Stimulated activated CD8-positive, alpha-beta memory T cell treated with anti-CD3 and anti-CD28 coated beads, Interleukin-4, amount 100 ng/mL, for 48 hours (primary cell): ENCODE measurements around the gene RBM18.

Experiments
- DNase-seq: peaks from one replicate; pipeline ENCODE4 v3.0.0-alpha.2; 2020

RBM18 gene

DNA sequence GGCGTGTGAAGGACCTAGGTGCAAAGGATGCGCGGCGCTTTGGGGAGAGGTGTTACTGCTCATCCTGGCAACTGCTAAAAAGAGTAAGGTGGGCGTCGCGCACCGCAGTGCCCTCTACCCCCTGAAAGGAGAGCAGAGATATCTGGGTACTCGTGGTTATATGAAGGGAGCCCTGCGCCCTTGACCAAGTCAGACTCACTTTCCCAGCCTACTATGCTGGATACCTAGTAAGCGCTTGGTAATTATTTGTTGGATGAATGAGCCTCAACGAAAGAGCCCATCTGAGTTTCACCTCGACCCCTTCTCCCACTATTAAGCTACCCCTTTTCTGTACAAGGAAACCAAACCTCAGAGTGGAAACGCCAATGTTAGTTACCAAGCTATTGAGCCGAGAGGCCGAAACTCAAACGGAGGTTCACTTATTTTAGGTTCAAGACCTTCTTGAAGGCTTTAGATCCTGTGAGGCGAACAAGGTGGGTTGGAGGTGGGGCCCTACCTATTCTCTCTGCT is 43.9 kb downstream of the RBM18 start:
- DNase-seq, result no peak

DNA sequence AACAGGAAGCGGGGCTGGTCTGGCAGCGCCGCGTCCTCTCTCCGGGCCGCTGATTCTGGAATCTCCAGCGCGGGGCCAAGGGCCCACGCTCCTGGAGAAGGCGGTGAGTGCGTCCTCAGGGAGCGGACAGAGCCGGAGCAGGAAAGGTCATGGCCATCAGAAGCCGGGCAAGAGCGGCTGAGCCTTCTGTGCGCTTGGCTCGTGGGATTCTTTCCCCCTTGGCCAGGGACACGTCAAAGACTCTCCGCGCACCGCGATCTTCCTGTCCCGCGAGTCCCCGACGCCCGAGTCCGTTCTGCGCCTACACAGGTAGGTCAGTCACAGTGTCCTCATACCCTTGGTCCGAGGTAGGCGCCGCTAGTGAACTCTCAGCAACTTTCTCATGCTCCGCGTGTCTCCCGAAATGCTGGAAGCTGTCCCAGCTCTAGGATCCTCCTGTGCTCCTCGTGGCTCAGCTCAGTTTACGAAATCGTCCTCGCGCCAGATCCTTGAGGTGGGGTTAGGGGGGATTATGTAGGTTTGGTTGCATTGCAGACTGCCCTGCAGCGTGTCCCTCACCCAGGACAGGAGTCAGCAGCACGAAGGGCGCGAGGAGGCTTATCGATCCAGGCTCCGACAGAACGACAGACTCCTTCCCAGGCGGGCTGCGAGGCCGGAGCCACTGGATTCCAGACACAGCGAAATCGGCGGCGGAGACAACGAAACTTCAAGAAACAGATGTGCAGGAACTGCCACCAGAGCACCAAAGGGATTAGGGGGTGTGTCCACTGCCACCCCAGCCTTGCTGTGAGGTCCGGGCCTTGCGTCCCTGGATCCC is 44.6 kb downstream of the RBM18 start:
- DNase-seq, result no peak

DNA sequence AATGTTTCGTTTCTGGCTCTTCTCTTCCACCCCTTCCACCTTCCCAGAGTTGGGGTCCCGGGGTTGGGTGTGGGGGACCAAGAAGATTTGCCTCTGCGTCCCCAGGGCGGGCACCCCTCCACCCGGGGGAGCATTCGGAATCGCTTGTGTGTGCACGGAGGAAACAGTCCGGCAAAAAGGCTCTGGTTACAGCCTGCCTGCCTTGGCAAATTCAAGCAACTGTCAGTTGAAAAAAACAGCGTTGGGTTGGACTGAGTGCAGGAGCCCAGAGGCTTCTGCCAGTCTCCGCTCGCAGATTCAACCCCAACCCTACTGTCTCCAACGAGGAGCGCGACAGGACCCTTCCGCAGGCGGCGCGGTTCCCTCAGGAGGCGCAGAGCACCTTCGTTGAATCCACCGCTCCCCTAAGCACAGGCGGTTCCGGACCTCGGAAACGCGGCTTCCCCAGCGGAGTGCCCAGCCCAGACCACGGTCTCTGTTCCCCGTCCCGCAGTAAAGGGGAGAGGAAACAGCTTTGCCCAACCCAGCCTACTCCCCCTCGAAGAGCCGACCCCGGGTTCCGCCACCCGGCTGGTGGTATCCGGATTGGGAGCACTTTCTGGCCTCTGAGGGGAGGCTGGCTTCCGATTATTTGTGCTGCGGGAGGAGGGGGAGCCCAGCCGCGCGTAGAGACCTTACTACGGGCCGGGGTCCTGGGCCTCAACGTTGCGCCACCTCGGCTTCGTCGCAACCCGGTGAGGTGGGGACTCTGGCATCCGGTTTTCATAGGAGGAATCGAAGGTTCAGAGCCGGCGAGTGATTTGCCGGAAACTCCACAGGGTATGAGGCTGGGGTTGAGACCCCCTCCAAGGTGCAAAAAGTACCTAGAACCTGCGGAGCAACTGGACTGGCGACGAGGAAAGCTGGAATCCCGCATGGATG is 45.4 kb downstream of the RBM18 start:
- no peak for DNase-seq

DNA sequence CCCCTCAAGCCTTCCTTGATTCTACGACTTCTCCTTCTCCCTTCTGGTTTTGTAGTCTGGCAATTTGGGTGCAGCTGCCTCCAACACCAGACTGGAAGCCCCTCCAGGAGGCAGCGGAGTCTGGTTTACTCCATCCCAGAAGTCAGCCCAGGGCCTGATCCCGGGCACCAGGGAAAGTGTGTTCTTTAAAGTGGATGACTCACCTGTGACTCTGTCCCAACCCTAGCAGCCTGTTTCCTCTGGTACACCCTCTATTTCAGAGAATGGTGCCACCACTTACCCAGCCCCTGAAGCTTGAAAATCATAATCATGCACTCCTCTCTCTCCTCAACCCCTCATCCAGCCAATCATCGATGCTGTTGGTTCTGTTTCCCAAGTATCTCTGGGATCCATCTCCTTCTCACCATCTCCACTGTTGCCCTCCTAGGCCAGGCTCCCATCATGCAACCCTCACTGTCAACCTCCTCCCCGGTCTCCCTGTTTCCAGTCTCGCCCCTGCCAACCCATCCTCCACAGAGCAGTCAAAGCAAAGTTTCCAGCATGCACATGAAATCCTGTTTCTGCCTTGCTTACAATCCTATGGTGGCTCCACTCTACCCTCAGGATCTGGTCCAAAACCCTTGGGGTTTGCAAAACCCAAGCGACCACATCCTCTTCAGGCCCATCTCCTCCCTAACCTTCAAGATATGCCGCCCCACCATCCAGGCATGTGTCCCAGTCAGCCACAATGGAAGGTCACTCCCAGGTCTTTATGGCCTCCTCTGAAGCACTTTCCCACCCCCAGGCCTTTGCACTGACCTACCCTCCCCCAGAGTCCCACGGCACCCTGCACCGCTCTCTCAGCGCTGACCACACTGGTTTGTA is 46.3 kb downstream of the RBM18 start:
- no peak for DNase-seq

DNA sequence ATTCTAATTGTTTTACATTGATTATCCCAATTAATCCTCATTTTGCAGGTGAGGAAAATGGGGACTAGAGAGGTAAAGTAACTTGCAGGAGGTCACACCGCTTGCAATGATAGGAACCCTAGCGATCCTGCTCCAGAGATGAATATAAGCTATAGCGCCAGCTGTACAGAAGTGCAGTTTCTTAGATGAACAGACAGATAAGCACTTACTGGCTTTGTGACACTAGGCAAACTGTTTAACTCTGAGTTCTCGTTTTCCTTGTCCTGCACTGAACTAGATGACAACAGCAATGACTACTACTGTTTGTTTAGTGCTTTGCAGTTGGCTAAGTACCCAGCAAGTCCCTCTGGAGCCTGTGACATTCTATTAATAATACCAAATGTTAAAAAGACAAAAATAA is 47.0 kb downstream of the RBM18 start:
- DNase-seq, result no peak

DNA sequence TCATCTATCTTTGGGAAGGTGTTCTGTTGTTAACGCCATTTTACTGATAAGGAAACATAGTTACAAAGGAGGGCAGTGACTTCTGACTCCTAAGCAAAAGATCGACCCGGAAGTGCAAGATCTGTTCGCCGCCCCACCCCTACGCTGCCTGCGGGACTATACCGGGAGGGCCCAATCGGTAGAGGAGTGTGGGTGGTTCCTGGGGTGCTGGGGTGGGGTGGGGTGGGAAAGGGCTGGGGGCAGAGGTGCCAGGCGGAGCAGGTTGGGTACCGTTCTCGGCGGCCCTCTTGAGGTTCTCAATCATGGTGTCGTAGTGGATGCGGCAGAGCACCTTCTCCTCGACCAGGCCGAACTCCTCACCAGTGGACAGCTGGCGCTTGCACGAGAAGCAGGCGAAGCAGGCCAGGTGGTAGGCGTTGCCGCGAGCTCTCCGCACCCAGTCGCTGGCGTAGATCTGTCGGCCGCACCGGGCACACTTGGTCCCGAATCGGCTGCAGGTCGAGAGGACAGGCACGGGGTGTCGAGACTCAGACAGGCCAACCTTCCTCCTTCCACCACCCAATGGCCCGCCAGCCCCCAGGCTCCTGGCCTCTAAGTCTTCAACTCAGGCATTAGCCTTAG is 47.7 kb downstream of the RBM18 start:
- no peak for DNase-seq

DNA sequence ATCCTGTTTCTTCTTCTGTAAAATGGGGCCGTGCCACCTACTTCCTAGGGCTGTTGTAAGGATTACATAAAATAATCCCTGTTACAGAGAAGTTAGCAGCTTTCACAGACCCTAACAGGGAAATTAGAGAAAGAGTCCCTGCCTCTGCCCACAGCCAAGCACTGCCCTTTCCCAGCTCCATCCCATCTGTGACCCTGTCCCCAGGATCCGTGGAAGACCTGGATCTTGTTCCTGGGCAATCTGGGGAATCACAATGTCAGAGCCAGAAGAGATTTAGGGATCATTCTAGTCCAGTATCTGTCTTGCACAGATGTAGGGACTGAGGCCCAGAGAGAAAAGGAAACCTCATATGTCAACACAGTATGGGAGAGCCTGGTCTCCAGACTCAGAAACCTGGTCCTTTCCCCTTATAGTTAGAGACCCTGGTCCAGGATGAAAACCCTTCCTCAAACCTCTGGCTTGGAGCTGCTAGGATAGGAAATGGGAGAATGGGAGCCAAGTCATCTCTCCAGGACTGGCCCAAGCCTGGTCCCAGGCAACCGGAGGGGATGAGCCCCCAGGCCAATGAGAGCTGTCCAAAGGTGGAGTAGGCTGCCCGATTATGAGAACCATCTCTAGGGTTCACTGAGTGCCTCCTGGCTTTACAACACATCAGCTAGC is 48.4 kb downstream of the RBM18 start:
- DNase-seq, result no peak

DNA sequence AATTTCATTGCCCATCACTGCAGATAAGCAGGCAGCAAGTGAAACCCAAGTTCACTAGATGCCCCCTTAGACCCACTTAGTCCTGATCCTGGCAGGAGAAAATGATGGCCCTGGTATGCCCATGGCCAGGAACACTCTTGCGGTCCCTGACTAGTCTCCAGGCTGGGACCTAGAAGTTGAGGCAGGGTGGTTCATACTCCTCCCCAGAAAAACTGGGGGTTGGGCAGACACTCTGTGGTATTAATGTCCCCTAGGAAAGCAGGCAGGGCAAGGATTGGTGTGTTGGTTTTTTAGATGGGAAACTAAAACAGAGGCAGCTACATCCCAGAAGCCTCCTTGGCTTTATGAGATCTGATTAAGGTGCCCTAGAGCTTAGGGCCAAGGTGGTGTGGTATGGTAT is 49.0 kb downstream of the RBM18 start:
- DNase-seq, result no peak

DNA sequence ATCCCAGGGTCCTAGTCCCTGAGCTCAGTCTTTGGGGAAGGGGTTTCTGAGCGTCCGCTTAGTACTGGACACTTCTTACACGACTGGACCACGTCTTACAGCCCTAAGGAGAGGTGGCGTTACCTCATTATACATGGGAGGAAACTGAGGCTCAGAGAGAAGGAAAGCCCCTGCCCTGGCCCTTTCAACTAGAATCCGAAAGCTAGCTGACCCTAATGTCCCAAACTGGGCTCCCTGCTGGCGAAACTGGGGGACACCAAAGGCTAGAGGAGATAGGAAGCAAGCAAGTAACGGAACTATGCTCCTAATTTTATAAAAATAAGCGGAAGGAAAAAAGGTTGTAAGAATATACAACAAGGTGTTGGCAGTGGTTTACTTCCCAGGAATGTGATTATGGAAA is 50.1 kb downstream of the RBM18 start:
- no peak for DNase-seq

DNA sequence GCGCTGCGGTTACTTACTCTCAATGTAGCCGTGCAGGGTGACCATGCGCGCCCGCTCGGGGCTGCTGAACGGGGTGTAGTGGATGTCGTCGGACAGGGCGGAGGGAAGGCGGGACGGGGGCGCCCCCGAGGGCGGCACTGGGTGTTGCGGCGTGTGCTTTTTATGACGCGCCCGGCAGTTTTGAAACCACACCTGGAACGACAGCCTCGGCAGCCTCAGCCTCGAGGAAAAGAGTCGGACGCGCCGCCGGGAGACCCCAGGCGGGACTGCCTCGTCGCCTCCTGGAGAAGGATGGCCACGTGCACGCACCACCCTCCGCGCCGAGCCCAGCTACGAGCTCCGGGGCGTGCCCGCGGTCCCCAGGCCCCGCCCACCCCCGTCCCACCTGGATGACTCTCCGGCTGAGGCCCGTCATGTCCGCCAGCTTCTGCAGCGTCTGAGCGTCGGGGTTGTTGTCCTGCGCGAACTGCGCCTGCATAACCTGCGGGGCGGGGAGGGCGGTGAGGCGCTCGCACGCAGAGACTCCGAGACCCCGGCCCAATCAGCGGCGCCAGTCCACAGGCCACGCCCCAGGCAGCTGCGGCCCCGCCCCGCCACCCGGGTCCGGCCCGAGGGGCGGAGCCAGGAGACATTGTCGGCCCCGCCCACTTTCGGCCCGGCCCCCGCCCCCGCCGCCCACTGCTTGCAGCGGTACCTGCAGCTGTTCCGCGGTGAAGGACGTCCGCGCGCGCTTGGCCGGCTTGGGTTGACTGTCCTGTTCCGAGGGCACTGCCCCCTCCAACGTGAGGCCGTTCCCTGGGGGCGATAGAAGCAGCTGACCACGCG is 50.8 kb downstream of the RBM18 start:
- peak; percentile 76 for DNase-seq

DNA sequence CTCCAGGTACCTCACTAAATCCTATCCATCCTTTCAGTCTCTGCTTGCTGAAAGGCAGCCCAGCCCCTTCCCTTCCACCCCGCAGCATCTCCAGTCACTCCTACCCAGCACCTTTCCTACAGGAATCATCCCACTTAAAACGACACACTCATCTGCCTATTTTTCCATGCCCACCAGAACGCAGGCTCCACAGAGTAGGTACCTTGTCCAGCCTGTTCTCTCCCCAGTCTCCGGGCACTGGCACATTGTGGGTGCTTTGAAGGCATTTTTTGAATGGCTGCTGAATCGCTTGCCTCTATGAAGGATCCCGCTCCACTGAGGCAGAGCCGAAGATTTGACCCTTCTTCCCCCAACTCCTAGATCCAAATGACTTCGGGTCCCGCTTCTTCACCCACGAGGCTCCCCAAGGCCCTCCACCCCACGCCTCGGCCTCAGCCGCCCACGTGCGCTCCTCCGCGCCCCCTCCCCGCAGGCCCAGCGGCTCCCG is 51.5 kb downstream of the RBM18 start:
- no peak for DNase-seq

DNA sequence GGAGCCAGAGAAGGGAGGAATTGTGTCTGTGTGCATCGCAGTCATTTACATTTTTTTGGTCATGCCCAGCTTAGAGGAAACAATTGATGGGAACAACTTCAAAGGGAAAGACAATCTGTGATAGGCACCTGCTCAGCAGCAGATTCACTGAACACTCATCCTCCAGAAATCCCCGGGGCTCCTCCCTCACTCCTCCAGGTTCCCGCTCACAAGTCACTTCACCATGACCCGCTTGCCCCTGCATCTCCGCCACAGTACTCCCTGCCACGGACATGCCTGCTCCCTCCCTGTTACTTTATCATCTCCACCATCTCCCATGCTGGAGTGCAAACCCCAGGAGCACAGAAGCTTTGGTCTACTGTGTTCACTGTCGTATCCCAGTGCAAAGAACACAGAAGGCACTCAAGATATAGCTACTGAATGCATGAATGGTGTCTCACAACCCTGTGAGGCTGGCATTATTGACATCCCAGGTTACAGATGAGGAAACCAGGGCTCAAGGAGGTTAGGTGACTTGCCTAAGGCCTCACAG is 52.1 kb downstream of the RBM18 start:
- DNase-seq, result no peak

DNA sequence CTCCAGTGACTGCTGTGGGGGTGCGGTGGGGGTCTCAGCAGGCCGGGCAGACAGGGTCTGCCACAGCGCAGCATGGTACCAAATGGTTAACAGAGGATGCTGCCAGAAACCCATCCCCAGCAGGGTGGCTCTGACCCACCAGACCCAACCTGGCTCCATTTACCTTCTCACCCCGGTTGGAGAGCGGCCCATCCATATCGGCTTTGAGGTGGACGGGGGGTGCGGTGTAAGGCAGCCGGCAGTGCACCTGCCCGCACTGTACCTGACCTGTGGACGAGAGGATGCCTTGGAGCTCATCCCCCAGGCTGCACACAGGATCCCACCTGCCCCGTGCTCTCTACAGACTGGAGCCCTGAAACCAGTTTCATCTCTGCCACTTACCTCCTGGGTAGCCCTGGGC is 55.2 kb downstream of the RBM18 start:
- DNase-seq, result no peak

DNA sequence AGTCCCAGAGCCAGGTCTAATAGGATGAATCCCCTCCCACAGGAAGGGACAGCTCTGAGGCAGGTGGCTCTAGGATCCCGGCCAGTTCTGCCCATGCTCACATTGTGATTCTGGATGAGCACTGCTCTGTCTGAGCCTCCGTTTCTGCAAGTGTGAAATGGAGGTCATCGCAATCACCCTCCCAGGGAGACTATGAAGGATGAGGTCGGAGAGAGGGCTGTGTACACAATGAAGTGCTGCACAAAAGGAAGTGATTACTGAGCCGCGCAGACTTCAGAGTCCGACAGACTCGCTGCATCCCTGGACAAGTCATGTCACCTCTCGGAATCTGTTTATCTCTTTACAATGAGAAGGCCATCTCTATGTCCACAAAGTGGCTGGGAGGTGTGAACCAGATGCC is 57.5 kb downstream of the RBM18 start:
- no peak for DNase-seq

DNA sequence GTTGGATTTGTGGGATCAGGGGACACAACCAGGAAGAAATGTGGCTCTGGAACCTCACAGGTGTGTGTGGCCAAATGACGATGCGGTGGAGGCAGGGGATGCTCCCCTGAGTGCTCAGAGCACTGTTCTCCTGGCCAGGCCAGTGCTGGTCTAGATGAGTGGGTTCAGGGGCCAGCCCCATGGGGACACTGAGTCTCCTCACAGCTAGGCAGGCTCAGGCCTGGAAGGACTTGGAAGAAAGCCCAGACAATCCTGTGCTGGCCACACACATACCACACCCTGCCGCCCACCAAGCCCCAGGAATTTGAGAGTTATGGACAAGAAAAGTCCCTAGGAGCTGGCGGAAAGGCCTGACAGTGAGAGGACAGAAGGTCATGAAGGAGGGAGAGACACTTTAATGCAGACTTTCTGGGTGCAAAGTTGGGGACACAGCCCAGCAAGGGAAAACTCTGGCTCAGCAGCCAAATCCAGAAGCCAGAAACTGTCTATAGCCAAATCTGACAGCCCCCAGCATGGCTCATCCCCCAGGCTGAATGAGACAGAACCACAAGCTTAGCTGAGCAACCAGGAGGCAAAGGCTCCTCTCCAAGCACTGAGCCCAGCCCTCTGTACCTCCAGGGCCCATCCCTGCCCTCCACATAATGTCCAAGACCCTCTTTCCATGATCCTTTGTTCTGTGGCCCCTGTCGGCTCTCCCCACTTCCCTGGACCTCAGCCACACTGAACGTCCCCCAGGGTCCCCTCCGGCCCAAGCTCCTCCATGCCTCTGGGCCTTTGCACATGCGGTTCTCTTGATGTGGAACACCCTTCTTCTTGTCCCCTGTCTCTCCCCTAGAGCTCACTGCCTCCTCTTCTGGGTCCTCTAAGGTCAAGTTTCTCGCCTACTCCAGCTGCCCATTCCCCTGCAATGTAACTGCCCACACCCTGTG is 58.3 kb downstream of the RBM18 start:
- DNase-seq, result no peak

DNA sequence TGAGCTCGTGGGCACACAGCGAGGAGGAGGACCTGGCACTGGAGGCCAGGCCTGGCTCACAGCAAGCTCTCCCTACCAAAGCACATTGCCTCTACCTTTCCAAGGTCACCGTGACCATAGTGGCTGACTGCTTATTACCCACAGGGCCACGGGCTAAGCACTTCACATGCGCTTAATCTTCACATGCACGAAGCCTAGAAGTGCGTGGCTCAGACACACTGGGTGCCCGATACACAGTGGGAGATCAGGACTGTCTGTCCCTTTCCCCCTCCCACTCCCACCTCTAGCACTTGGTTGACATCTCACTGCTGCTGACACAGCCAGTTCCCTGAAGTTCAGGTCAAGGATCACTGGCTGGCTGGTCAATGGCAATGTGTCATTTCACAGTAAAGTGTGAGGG is 59.5 kb downstream of the RBM18 start:
- DNase-seq, result no peak

DNA sequence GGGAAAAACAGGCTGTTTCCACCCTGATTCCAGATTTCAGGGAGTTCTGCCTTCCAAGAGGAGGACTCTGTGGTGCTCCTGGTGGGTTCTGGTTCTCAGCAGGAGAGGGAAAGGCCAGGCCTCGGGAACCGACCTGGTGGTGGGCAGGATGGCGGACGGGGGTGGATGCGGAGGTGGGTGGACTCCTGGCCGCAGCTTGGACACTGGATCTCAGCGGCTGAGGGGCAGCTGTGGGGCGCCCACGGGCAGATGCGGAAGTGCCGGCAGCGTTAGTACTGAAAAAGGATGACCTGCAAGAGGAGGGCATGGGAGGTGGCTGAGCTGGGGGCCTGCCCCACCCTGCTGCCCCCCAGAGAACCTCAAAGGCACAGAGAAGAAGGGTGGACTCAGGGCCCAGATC is 60.1 kb downstream of the RBM18 start:
- DNase-seq, result no peak

DNA sequence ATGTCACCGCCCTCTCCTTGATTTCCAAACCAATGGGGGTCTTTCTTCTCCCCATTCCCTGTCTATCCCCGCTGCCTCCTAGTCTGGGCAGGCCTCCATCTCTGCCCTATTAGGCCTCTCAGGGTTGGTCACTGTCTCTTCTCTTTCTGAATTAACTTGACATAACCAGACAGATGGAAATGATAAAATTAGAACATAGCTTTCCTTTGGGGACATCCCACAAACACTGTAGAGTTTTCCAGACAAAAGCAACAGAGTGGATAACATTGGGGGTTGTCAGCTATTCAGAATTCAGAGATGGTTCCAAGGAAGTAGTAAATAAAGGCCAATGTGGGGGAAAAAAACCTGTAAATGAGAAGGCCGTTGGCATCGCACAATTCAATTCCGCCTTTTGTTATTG is 60.6 kb downstream of the RBM18 start:
- DNase-seq, result no peak

DNA sequence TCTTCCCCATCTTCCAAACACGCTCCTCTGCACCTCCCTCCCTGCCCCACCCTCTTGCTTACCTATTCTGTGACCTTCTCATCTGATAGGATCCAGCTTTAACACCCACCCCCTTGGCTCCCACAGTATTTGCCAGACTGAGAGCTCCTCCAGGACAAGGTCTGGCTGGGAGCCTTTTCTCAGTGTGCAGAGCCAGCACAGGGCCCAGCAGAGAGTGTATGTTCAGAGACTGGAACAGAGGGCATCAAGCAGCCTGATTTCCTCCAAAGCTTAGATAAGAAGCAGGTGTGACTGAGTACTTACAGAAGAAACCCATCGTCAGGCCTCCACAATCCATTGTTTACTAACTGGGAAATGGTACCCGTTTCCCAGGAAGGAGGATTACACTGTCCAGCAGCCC is 62.5 kb downstream of the RBM18 start:
- DNase-seq, result no peak
